ENCODE measurements around the gene AFF1. TPM values are rescaled to one million over a fixed set of nuclear protein-coding genes. Genes with fewer than 3 reads are reported as not detected.

AFF1 gene
- total and polyA plus RNA-seq, 4 donors: 7.2 to 42.8 (median 21.5) TPM

DNA sequence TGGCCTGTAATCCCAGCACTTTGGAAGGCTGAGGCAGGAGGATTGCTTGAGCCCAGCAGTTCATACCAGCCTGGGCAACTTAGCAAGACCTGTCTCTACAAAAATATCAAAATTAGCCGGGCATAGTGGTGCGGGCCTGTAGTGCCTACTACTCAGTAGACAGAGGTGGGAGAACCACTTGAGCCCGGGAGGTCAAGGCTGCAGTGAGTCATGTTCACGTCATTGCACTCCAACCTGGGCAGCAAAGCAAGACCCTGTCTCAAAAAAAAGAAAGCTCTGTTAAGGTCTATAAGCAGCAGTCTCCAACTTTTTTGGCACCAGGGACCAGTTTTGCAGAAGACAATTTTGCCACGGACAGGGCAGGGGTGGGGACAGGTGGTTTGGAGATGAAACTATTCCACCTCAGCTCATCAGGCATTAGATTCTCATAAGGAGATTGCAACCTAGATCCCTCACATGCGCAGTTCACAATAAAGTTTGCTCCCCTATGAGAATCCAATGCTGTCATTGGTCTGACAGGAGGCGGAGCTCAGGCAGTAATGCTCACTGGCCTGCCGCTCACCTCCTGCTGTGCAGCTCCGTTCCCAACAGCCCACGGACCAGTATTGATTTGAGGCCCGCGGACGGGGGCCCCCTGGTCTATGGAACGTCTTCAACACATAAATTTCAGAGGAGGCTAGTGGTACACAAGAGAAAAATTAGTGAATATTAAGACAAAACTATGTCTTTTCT, 217.7 kb downstream of the AFF1 start:
- Histone ChIP-seq H3K4me3 (ENCODE audit: low read depth in 1 of 3, low read length in 3 of 3) (no peak overlapping the region), H3K27ac (ENCODE audit: low read depth in 1 of 2, low read length in 2 of 2) (no peak overlapping the region), H3K36me3 (ENCODE audit: control insufficient read depth in 4 of 4, insufficient read depth in 3 of 4, low read depth in 1 of 4, low read length in 3 of 4) (no peaks in the 10 kb centered on the region), H3K27me3 (ENCODE audit: control insufficient read depth in 4 of 4, insufficient read depth in 4 of 4, low read length in 3 of 4) (no peaks in the 10 kb centered on the region), H3K4me1 (ENCODE audit: control insufficient read depth in 4 of 4, insufficient read depth in 4 of 4, low read length in 3 of 4) (peaks cover 0 to 5% (median 0%) of the 10 kb centered on the region in 4 donors), H3K9ac (ENCODE audit: low read depth in 1 of 2, low read length in 2 of 2) (no peak overlapping the region), H3K9me3 (ENCODE audit: control insufficient read depth in 4 of 4, low read length in 3 of 4) (no peaks in the 10 kb centered on the region)
- no peak for DNase-seq (ENCODE audit: low spot score)
- TF ChIP-seq YY1 (IDR thresholded peaks at IDR 0.05) (no peak), HNF4G (IDR thresholded peaks at IDR 0.05) (no peak), RXRA (IDR thresholded peaks at IDR 0.05) (no peak), JUND (IDR thresholded peaks at IDR 0.05) (no peak), FOXA2 (IDR thresholded peaks at IDR 0.05) (no peak)
- TF ChIP-seq, protein P1, sequence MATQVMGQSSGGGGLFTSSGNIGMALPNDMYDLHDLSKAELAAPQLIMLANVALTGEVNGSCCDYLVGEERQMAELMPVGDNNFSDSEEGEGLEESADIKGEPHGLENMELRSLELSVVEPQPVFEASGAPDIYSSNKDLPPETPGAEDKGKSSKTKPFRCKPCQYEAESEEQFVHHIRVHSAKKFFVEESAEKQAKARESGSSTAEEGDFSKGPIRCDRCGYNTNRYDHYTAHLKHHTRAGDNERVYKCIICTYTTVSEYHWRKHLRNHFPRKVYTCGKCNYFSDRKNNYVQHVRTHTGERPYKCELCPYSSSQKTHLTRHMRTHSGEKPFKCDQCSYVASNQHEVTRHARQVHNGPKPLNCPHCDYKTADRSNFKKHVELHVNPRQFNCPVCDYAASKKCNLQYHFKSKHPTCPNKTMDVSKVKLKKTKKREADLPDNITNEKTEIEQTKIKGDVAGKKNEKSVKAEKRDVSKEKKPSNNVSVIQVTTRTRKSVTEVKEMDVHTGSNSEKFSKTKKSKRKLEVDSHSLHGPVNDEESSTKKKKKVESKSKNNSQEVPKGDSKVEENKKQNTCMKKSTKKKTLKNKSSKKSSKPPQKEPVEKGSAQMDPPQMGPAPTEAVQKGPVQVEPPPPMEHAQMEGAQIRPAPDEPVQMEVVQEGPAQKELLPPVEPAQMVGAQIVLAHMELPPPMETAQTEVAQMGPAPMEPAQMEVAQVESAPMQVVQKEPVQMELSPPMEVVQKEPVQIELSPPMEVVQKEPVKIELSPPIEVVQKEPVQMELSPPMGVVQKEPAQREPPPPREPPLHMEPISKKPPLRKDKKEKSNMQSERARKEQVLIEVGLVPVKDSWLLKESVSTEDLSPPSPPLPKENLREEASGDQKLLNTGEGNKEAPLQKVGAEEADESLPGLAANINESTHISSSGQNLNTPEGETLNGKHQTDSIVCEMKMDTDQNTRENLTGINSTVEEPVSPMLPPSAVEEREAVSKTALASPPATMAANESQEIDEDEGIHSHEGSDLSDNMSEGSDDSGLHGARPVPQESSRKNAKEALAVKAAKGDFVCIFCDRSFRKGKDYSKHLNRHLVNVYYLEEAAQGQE (IDR thresholded peaks at IDR 0.05): no peak
- 68% methylated on average over 14 of the region's 14 CpGs for WGBS

DNA sequence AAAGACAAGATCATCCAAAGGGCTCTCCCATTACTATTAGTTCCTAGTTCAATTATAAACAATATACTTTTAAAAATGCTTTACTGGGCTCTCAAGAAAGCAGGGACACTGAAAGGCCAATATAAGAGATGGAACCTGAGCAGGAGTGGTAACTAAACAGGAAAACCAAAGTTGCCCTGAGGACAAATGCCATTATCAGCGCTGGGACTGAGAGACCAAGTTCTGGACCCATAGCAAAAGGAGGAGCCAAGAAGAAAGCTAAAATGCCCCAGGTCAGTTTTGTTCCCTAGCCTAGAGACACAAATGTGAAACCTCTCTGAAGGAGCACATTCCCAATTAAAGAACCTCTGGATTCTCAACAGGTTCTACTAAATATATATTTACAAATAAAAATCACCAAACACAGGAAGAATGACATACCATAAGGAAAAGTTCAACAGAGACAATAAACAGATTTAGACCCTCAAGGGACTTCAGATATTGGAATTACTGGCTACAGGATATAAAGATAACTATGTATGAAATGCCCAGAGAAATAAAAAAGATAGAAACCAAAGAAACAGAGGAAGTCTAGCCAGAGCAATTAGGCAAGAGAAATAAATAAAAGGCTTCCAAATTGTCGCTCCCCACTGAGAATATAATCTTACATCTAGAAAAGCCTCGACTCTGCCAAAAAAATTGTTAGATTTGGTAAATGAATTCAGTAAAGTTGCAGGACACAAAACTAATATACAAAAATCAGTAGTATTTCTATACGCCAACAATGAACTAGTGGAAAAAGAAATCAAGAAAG, 218.5 kb downstream of the AFF1 start:
- Histone ChIP-seq H3K9me3 (ENCODE audit: control insufficient read depth in 4 of 4, low read length in 3 of 4) (no peaks in the 10 kb centered on the region), H3K36me3 (ENCODE audit: control insufficient read depth in 4 of 4, insufficient read depth in 3 of 4, low read depth in 1 of 4, low read length in 3 of 4) (no peaks in the 10 kb centered on the region), H3K9ac (ENCODE audit: low read depth in 1 of 2, low read length in 2 of 2) (no peak overlapping the region), H3K4me3 (ENCODE audit: low read depth in 1 of 3, low read length in 3 of 3) (no peak overlapping the region), H3K27me3 (ENCODE audit: control insufficient read depth in 4 of 4, insufficient read depth in 4 of 4, low read length in 3 of 4) (no peaks in the 10 kb centered on the region), H3K27ac (ENCODE audit: low read depth in 1 of 2, low read length in 2 of 2) (no peak overlapping the region), H3K4me1 (ENCODE audit: control insufficient read depth in 4 of 4, insufficient read depth in 4 of 4, low read length in 3 of 4) (peaks cover 0 to 5% (median 0%) of the 10 kb centered on the region in 4 donors)
- 75% methylated on average over 4 of the region's 4 CpGs for WGBS
- no peak for DNase-seq (ENCODE audit: low spot score)
- TF ChIP-seq, protein P2, sequence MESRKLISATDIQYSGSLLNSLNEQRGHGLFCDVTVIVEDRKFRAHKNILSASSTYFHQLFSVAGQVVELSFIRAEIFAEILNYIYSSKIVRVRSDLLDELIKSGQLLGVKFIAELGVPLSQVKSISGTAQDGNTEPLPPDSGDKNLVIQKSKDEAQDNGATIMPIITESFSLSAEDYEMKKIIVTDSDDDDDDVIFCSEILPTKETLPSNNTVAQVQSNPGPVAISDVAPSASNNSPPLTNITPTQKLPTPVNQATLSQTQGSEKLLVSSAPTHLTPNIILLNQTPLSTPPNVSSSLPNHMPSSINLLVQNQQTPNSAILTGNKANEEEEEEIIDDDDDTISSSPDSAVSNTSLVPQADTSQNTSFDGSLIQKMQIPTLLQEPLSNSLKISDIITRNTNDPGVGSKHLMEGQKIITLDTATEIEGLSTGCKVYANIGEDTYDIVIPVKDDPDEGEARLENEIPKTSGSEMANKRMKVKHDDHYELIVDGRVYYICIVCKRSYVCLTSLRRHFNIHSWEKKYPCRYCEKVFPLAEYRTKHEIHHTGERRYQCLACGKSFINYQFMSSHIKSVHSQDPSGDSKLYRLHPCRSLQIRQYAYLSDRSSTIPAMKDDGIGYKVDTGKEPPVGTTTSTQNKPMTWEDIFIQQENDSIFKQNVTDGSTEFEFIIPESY (IDR thresholded peaks at IDR 0.05): no peak
- TF ChIP-seq TAF1 (conservative IDR thresholded peaks at IDR 0.05): no peak
- TF ChIP-seq, protein P3, sequence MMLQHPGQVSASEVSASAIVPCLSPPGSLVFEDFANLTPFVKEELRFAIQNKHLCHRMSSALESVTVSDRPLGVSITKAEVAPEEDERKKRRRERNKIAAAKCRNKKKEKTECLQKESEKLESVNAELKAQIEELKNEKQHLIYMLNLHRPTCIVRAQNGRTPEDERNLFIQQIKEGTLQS (IDR thresholded peaks at IDR 0.05): no peak
- TF ChIP-seq FOXA1 (IDR thresholded peaks at IDR 0.05): no peak
- TF ChIP-seq SP1 (IDR thresholded peaks at IDR 0.05): no peak
- TF ChIP-seq FOXA2 (IDR thresholded peaks at IDR 0.05): no peak
- TF ChIP-seq, protein P4, sequence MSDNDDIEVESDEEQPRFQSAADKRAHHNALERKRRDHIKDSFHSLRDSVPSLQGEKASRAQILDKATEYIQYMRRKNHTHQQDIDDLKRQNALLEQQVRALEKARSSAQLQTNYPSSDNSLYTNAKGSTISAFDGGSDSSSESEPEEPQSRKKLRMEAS (IDR thresholded peaks at IDR 0.05): no peak
- TF ChIP-seq EGR1 (IDR thresholded peaks at IDR 0.05; ENCODE audit: low read depth in 2 of 2): no peak
- no peak for TF ChIP-seq RXRA (IDR thresholded peaks at IDR 0.05)

All from liver (tissue), 9 donors.